ENCODE measurements around the gene PDE9A. TPM values are rescaled to one million over a fixed set of nuclear protein-coding genes. Genes with fewer than 3 reads are reported as not detected.
"Not testable (repeated sequence)": the region's sequence is repeated elsewhere in the genome, so short reads cannot be mapped to it uniquely, and the experiment has no call there.

PDE9A gene
- total RNA-seq, 1 experiment from 2014 or later: 10.1 TPM

- in situ Hi-C loops (cut with HindIII; ENCODE audit: low pct_unique_long_range_greater_than_20kb, low sequenced_read_pairs): no loop called here
- peak; percentile 77 for DNase-seq (ENCODE audit: low read depth)
Measured at GRCh38 chr21:42621819-42622177, 31.6 kb upstream of the PDE9A start.

- DNase-seq (ENCODE audit: low read depth): no peak
- in situ Hi-C loops (cut with HindIII; ENCODE audit: low pct_unique_long_range_greater_than_20kb, low sequenced_read_pairs): no loop called here
Measured at GRCh38 chr21:42622284-42622683, 31.1 kb upstream of the PDE9A start.

- DNase-seq (ENCODE audit: low read depth): no peak
- in situ Hi-C loops (cut with HindIII; ENCODE audit: low pct_unique_long_range_greater_than_20kb, low sequenced_read_pairs): no loop called here
Measured at GRCh38 chr21:42623694-42624093, 29.7 kb upstream of the PDE9A start.

GRCh38 chr21:42624095-42624790 is 29.2 kb upstream of the PDE9A start:
- in situ Hi-C loops (cut with HindIII; ENCODE audit: low pct_unique_long_range_greater_than_20kb, low sequenced_read_pairs): no loop called here
- peak; percentile 91 for DNase-seq (ENCODE audit: low read depth)

- in situ Hi-C loops (cut with HindIII; ENCODE audit: low pct_unique_long_range_greater_than_20kb, low sequenced_read_pairs): no loop called here
- DNase-seq (ENCODE audit: low read depth): no peak
Measured at GRCh38 chr21:42624936-42625335, 28.5 kb upstream of the PDE9A start.

- in situ Hi-C loops (cut with HindIII; ENCODE audit: low pct_unique_long_range_greater_than_20kb, low sequenced_read_pairs): no loop called here
- DNase-seq (ENCODE audit: low read depth): no peak
Measured at GRCh38 chr21:42626171-42626570, 27.2 kb upstream of the PDE9A start.

- in situ Hi-C loops (cut with HindIII; ENCODE audit: low pct_unique_long_range_greater_than_20kb, low sequenced_read_pairs): no loop called here
- DNase-seq (ENCODE audit: low read depth): no peak
Measured at GRCh38 chr21:42627527-42628289, 25.7 kb upstream of the PDE9A start.

GRCh38 chr21:42628466-42629061 is 24.9 kb upstream of the PDE9A start:
- in situ Hi-C loops (cut with HindIII; ENCODE audit: low pct_unique_long_range_greater_than_20kb, low sequenced_read_pairs); DNase-seq (ENCODE audit: low read depth): not testable (repeated sequence)

GRCh38 chr21:42629933-42630589 is 23.4 kb upstream of the PDE9A start:
- no peak for DNase-seq (ENCODE audit: low read depth)
- in situ Hi-C loops (cut with HindIII; ENCODE audit: low pct_unique_long_range_greater_than_20kb, low sequenced_read_pairs): no loop called here

GRCh38 chr21:42630626-42631025 is 22.8 kb upstream of the PDE9A start:
- in situ Hi-C loops (cut with HindIII; ENCODE audit: low pct_unique_long_range_greater_than_20kb, low sequenced_read_pairs): no loop called here
- peak; percentile 63 for DNase-seq (ENCODE audit: low read depth)

GRCh38 chr21:42631142-42631541 is 22.3 kb upstream of the PDE9A start:
- in situ Hi-C loops (cut with HindIII; ENCODE audit: low pct_unique_long_range_greater_than_20kb, low sequenced_read_pairs): no loop called here
- no peak for DNase-seq (ENCODE audit: low read depth)

- in situ Hi-C loops (cut with HindIII; ENCODE audit: low pct_unique_long_range_greater_than_20kb, low sequenced_read_pairs): no loop called here
- DNase-seq (ENCODE audit: low read depth): no peak
Measured at GRCh38 chr21:42632336-42632751, 21.1 kb upstream of the PDE9A start.

- no peak for DNase-seq (ENCODE audit: low read depth)
- in situ Hi-C loops (cut with HindIII; ENCODE audit: low pct_unique_long_range_greater_than_20kb, low sequenced_read_pairs): no loop called here
Measured at GRCh38 chr21:42632771-42633690, 20.4 kb upstream of the PDE9A start.

GRCh38 chr21:42633858-42634257 is 19.6 kb upstream of the PDE9A start:
- DNase-seq (ENCODE audit: low read depth): no peak
- in situ Hi-C loops (cut with HindIII; ENCODE audit: low pct_unique_long_range_greater_than_20kb, low sequenced_read_pairs): no loop called here

- in situ Hi-C loops (cut with HindIII; ENCODE audit: low pct_unique_long_range_greater_than_20kb, low sequenced_read_pairs): no loop called here
- no peak for DNase-seq (ENCODE audit: low read depth)
Measured at GRCh38 chr21:42635848-42636519, 17.4 kb upstream of the PDE9A start.

- in situ Hi-C loops (cut with HindIII; ENCODE audit: low pct_unique_long_range_greater_than_20kb, low sequenced_read_pairs): no loop called here
- DNase-seq (ENCODE audit: low read depth): peak; percentile 65
Measured at GRCh38 chr21:42636520-42637266, 16.7 kb upstream of the PDE9A start.

All from Caki2 (cell line).